HG03025 (cell line): ENCODE results near the gene S100A3.

Experiments used
- ATAC-seq: cut with Tn5 transposase; IDR thresholded peaks from one replicate; pipeline ENCODE4 v1.9.1; 2021; ENCODE audit warnings: mild to moderate bottlenecking, moderate library complexity; ENCODE audit not compliant: unreplicated experiment, low FRiP score

The S100A3 gene

DNA sequence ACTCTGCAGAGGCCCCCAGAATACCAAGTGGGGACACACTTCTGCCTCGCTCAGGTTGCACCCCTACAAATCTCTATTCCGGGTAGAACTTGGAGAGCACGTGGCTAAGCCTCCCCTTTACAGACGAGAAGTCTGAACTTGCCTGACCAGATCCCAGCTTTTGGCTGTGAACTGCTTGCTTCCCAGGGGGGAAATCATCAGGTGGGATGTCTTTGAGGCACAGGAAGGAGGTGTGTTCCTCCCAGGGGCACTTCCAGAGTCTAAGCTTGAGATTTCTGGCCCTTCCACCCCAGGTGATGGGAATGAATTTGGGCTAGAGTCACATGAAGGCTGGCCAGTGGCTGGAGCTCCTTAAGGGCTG lies 1.3 kb upstream of the S100A3 start:
- no peak for ATAC-seq

DNA sequence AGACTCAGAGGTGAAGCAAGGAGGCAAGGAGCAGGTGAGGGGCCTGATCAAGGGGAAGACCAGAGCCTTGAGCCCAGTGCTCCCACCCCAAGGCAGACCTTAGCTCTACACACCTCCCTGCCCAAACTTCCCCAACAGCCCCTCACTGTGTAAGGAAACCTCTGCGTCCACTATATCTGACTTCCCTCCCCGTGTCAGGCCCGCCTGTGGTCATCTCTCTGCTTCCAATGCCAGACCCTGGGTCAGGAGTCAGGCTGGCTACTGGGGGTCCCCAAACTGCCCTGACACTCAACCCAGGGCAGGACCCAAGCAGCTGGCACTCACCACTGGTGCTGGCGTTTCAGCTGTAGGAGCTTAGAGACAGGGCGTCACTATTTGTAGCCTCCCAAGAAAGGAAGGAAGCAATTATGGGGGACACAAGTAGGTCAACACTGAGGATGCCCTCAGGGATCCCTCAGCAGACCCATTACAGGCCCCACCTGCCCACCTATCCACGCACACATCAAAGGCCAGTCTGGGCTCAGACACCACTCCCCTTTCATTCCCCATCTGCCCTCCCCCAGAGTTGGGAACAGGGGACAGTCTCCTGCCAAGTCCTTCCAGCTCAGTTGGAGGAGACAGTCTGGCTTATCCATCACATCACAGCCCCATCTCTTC lies 811 bp upstream of the S100A3 start:
- no peak for ATAC-seq

DNA sequence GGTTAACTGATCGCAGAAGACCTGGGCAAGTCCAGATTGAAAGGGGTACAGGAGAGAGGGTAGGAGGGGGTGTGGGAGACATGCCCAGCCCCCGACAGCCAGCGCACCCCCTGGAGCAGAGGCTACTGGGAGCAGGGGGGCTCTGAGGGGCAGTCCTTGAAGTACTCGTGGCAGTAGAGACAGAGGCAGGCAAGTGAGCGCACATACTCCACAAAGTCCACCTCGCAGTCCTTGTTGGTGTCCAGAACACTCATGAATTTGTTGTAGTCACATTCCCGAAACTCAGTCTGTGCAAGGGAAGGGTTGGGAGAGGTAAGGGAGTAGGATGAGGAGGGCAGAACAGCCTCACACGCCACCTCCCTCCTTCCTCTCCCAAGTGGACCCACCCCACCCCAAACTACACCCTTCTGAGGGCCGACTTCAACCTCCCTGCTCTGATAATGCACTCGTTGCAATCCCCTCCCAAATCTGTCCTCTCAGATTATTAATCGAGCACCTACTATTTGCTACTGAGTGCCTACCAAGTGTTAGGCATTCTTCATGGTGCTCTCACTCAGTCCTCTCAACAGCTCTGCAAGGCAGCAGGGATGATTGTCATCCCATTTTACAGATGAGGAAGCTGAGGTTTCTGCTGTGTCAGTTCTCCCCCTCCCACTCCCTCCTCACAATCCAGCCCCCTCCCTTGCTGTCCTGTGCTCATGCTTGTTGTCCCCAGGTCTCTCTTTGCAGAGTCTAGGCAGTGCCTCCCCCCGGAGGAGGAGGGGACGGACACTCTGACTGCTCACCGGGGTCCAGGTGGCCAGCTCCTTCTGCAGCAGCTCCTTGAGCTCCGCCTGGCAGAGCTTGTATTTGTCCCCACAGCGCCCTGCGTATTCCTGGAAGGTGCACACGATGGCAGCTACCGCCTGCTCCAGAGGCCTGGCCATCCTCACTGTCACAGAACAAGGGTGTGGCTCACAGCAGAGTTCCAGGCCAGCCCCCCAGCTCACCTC lies 1.2 kb downstream of the S100A3 start:
- ATAC-seq, result no peak

DNA sequence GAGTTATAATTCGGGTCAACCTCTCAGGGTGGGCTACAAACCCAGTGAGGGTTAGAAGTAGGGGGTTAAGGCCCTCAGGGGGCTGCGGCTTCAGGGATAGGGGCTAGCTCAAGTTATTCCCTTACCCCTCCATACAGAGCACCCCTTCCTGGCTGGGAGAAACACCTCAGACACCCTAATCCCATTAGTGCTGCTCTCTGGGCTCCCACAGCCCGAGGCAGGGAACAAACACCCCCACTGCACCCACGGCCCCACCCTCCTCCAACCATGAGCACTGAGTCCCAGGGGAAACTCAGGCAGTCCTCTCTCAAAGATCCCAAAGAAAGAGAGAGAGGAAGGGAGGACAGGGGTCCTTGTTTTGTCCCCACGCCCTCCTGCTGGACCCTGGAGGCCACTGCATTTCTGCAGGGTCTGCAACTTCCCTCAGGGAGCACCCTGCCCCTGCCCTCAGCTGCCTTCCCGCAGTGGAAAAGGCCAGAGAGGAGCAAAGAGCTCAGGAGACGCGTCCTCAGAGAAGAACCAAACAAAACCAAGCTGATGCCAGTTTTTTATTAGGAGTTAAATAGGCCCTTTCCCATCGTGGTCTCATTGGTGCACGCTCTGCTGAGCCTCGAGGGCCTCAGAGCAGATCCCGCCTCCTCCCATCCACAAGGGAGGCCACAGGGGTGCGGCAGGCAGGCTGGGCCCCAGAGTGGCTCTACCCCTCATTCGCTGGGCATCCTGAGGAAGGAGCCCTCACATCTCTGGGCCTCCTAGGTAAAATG lies 2.1 kb downstream of the S100A3 start:
- no peak for ATAC-seq

DNA sequence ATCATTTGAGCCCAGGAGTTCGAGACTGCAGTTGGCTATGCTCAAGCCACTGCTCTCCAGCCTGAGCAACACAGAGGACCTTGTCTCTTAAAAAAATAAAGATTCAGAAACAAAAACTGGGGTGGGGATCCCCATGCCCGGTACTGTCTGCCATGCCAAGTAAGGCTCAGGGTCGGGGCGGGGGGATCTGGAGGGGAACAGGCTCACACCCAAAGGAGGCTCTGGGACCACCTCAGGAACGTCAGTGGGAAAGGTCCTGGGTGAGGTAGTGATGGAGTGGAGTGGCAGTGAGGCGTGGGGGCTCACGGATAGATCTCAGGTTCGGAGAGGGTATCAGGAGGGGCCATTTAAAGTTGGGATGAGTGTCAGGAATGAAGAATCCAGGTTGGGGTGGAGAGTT lies 2.7 kb downstream of the S100A3 start:
- ATAC-seq, result no peak

DNA sequence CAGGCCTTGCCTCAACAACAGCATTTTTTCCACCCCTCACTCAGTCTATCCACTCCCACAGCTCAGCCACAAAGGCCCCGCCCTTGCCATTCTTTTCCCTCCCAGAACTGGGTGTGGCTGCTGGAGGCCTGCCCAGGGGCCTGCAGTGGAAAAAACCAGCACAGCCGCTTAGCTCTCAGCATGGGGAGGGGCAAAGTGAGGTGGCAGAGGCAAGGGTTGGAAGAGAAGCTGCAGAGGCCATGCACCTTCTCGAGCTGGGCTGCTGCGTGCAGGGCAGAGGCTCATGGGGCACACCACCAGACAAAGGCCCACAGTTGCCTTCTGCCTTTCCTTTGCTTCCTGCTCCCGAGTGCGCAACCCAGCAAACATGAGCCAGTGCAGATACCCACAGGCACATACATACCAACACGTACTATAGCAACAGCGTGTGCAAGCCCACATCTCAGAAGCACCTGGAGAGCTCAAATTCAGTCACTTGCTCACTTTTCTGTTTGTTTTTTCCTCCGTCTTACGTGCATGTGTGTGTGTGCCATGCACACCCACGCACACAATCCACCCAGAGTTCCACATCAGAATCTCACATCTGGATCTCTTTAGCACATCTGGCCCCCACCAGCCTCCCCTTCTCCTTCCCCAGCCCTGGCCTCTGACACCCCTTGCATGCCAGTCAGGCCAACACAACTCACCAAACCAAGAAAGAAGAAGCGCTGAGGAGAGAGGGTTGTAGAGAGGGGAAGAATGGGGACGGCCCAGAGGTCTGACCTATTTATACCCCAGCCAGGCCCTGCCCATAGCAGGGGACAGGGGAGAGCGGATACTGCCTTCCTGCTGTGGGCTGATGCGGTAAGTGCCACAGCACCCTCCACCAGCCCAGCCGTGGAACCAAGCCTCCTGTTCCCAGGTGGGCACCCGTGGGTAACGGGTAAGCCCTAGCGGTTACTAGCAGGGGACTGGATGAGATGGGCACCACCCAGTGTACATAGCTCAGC lies 3.7 kb downstream of the S100A3 start, which contains the start of gene S100A4:
S100A4 (minus strand) TSS at position 740 of the 989 bp plus-strand sequence. CDS start 1,012 bp downstream, outside the sequence.
- ATAC-seq, result no peak

DNA sequence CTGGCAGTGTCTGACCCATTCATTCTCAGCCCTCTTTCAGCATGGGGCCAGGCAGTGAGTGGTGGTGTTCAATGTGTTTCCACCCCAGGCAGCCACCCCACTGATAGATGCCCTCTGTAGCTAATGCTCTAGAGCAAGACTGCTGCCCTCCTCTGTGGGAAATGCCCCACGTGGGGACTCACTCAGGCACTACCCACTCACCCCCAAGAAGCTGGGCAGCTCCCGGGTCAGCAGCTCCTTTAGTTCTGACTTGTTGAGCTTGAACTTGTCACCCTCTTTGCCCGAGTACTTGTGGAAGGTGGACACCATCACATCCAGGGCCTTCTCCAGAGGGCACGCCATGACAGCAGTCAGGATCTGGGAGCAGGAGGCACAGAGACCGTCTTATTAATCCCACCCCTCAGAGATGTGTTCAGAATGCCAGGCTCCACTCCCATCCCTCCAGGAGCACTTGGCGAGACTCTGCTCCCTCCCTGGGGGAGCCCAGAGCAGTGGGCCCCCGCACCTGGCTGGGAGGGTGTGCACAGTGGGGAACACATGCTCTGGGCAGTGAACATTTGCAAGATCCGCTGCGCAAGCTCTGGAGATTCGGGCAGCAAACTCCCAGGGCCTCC lies 4.5 kb downstream of the S100A3 start:
- ATAC-seq, result no peak

DNA sequence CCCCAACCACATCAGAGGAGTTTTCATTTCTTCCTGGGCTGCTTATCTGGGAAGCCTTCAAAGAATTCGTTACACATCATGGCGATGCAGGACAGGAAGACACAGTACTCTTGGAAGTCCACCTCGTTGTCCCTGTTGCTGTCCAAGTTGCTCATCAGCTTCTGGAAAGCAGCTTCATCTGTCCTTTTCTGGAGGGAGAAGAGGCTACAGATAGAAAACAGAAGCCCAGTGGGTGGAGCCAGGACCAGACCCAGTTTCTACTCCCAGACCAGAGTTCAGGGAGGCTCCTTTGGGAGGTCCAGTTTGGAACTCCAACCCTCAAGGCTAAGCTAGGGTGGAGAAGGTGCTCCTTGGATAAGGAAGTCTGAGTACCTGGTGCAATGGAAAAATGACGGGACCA lies 5.3 kb downstream of the S100A3 start:
- ATAC-seq, result no peak

DNA sequence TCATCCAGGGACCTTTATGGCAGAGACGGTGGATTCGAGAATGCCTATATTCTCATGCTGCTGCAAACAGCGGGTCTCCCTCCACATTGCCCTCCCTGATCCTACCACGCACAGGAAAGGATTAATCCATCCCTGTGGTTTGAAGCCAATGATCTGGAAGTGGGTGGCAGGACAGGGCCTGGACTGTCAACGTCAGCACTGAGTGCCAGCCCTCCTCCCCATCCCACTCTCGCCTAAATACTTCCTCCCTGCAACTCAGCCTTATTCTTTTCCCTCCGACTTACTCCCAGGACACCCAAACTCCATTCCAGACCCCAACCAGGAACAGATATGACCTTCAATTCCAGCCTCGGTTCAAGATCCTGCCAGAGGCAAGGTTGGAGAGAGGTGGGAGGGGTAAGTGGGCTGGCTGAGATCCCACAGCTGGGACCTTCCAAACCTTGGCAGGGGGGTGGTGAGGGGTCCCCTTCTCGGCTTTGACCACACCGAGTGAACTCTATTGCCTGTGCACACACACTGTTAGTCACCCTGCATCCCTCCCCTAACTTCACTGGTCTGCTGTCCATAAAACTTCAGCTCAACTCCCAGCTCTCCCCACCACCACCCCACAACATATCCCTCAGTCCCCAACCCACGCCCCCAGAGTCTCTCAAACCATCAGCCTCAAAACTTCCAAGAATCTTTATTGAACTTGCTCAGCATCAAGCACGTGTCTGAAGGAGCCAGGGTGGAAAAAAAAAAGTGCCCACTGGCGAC lies 5.9 kb downstream of the S100A3 start:
- no peak for ATAC-seq

DNA sequence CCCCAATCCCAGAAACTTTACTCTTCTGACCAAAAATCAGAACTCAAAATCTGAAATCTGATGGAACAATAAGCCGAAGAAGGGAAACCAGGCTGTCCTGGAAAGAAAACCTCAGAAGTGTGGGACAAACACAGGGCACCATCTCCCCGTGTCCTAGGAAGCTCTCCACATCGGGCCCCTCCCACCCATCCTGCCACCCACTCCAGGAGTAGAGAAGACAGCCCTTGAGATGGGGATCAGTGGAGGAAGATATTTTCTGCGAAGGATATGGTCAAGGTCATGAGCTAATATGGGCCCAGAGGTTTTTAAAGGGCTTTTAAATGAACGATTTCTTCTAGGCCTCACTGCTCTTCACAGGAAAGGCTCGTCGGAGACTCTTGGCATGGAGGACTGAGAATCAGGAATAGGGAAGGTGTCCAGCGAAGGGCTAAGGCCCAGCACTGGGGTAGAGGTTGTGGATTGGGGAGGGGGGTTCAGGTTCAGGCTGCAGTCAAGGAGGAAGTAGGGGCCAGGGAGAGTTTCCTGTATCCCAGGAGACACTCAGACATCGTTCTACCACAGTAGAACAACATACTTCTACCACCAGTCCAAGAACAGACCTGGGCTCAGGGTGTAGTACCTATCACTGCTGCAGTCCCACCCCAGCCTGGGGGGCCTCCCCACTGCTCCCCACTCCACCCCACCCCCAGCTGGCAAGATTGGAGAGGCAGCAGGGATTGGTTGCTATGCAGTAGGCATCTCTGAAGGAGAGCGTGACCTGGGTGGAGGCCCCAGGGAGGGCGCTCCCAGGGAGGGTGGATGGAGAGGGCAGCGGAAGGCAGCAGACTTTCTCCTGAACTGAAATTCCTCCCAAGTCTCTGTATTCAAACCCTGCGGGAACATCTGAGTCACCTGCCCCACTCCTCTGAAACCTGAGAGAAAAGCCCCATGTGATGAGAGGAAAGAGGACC lies 7.1 kb downstream of the S100A3 start:
- no peak for ATAC-seq

DNA sequence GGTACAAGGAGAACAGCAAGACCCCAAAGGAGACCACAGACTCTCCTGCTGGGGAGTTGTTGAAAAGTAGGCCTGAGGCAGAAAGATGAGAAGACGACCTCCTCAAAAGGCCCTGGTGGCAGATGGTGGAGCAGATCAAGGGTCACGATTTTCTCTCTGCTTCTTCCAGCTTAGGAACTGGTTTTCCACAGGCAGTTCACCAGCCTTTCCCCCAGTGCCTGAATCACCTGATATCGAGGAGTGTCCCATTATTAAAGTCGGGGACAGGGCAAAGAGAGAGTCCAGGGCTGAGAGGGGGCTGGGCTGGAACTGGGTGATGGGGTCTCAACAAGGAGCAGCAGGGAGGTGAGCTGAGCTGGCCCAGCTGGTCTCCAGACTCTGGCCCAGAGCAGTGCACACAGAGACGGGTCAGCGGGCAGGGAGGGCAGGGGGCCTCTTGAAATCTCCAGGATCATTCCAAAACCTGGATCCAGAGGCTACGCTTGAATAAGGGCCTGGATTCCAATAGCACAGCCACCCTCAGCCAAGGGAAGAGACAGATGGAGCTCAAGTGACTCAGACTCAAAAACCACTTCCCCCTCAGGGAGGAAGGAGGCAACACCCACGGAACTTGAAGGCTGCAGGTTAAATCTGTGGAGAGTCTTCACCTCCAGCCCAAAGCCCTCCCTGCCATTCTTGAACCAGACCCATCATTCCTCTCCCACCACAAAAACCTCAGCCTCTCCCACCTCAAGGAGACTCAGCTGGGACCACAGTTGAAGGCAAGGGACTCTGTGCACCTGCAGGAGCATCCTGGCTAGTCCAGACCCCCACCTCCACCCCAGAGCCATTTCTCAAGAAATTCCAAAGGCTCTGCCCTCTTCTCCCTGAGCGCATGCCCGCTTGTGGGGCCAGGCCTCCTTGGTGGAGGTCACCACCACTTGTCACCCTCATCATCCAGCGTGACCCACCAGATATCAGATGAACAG lies 8.4 kb downstream of the S100A3 start, which contains the start of gene S100A5:
S100A5 (minus strand) TSS at position 541 of the 968 bp plus-strand sequence. CDS start 743 bp downstream, outside the sequence.
- no peak for ATAC-seq

DNA sequence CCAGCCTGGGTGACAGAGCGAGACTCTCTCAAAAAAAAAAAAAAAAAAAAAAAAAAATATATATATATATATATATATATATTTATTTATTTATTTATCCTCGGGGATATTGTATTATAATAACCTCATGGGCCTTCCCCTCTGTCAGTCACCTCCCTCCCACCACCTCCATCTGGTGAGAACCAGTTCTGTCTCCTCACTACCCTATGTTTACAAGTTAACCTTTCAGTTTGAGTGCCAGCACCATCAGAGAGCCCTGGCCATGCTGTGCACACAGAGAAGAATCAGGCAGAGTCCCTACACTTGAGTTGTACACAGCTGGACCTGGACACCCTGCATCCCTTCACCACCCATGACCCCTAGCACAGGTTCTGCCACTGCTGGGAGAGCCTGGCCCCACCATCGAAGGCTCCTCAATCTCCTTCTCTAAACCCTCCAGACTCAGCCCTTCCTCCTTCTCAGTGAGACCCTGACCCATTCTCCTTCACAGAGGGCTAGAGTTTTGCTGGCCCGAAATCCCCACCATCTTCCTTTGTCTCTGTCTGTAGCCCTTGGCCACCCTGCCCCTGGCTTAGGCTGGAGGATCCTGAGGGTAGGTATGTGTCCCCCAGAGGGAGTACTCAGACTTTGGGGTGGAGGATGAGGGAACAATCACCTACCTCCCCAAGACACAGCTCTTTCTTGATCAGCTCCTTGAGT lies 9.5 kb downstream of the S100A3 start:
- no peak for ATAC-seq

DNA sequence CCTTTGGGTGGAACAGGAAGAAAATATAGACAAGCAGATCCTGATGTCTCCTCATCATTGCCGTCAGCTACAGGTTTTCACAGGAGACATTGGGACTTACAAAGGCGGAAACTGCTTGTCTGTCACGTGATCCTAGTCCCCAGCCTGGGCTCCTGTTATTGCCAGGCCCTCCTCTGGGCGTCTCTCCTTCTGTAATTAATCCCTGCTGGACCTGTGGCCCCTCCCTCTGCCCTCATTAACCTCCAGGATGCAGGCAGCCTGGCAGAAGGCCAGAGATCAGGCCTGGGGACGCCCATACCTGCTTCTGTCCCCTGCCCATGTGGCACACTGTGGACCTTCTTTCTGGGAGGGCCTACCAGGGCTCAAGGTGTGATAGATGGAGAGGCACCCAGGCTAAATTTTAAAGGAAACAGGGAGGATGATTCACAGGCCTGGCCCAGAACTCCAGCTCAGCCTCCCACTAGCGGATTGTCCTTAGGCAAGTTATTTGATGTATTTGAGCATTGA lies 10.7 kb downstream of the S100A3 start:
- no peak for ATAC-seq

DNA sequence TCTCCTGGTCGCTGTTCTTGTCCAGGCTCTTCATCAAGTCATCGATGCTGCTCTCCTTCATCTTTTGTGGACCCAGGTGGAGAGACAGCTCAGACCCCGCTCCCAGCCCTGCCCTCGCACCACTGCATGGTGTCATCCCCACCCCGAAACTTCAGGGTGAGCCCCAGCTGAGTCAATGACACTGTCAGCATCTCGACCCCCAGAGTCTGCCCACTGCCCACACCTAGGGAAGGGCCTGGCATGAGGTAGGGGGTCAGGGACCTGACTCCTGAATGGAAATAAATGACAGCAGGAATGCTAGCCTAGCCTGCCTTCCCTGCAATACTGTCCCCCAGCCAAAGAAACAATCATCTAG lies 11.7 kb downstream of the S100A3 start:
- ATAC-seq, result no peak

DNA sequence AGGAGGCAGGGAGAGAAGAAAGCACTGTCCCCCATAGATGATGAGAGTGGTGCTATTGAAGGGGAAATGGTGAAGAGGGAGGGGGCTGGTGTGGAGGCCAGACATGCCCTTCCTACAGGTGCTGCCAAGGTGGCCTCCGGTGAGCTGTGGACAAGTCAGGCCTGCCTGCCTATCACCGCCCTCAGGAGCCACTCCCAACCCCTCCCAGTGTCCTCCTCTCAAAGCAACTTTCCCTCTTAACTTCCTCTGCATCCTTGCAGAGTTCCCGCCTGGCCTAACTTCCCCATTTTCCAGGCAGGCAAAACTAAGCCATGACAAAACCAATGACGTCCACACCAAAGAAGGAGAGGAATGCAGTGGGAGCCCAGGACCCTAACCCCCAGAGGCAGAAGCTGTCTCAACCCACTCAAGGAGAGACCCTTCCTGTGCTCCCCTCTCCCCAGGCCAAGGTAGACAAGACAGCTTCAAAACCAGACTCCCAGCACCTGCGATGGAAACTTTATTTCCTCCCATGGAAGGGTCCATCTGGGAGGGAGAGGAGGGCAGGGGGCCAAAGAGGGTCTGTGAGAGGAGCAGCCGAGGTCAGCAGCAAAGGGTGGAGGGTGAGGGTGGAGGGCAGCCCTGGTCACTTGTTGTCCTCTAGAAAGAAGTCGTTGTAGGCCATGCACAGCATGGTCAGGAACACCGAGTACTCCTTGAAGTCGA lies 12.2 kb downstream of the S100A3 start:
- no peak for ATAC-seq
